ENCODE results near the gene STRIP1. TPM values are rescaled to one million over a fixed set of nuclear protein-coding genes. Genes with fewer than 3 reads are reported as not detected.

STRIP1 gene
- total RNA-seq, 1 donor: 51.4 TPM

DNA sequence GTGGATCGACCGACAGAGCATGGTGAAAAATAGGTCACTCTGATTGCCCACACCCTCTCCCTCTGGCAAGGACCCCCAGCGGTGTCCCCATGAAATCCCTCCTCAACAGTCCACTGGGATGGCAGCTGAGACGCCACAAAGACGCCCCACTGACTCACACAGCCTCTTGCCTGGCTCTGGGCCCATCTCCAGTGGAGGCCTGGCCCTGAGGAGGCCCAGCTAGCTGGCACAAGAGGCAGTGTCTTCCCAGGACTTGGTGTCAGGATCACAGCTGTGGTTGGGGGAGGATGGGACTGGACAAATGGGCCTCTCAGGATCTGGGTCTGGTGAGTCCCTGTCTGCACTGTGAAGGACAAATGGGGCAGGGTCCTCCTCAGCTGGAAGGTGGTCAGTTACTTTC is 31.4 kb downstream of the STRIP1 start:
- Histone ChIP-seq H3K27ac (ENCODE audit: low read depth, low read length) (no peak overlapping the region), H3K4me1 (ENCODE audit: insufficient read depth, low read length) (peaks cover 3% of the 10 kb centered on the region), H3K4me2 (ENCODE audit: insufficient read depth, low read length) (no peak overlapping the region), H3K4me3 (ENCODE audit: insufficient read depth, low read length) (no peak overlapping the region), H3K9me3 (ENCODE audit: low read depth, low read length) (no peaks in the 10 kb centered on the region), H3K27me3 (ENCODE audit: insufficient read depth, low read length) (peaks cover 40% of the 10 kb centered on the region), H3K36me3 (ENCODE audit: insufficient read depth, low read length) (no peaks in the 10 kb centered on the region), H2AFZ (ENCODE audit: low read length) (no peak overlapping the region), H3K79me2 (ENCODE audit: insufficient read depth, low read length) (no peaks in the 10 kb centered on the region), H4K20me1 (ENCODE audit: insufficient read depth, low read length) (peaks cover 9% of the 10 kb centered on the region)
- TF ChIP-seq, protein P1, sequence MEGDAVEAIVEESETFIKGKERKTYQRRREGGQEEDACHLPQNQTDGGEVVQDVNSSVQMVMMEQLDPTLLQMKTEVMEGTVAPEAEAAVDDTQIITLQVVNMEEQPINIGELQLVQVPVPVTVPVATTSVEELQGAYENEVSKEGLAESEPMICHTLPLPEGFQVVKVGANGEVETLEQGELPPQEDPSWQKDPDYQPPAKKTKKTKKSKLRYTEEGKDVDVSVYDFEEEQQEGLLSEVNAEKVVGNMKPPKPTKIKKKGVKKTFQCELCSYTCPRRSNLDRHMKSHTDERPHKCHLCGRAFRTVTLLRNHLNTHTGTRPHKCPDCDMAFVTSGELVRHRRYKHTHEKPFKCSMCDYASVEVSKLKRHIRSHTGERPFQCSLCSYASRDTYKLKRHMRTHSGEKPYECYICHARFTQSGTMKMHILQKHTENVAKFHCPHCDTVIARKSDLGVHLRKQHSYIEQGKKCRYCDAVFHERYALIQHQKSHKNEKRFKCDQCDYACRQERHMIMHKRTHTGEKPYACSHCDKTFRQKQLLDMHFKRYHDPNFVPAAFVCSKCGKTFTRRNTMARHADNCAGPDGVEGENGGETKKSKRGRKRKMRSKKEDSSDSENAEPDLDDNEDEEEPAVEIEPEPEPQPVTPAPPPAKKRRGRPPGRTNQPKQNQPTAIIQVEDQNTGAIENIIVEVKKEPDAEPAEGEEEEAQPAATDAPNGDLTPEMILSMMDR (IDR thresholded peaks at IDR 0.05; ENCODE audit: extremely low read depth, low read depth, low read length): no peak
- peak; percentile 95 for DNase-seq (ENCODE audit: insufficient read length, low spot score, missing footprints)

DNA sequence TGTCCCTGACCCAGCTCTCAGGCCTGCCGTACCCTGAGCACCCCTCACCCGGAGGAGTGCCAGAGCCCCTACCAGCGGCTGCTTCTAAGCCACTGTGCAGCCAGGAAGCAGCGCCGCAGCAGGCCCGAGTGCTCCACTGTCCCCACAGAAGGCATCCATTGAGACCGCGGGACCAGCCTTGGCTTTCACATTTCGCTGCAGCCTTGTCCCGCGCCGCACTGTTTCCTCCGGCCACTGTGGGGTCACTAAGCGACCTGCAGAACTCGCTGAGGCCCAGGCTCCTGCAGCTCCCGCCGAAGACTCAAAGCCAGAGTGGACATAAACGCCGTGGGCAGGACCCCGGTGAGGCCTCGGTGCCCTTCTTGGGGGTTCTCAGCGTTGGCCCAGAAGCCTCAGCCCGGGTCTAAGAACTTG is 33.1 kb downstream of the STRIP1 start:
- Histone ChIP-seq H3K36me3 (ENCODE audit: insufficient read depth, low read length) (no peaks in the 10 kb centered on the region), H3K27me3 (ENCODE audit: insufficient read depth, low read length) (peaks cover 55% of the 10 kb centered on the region), H3K4me2 (ENCODE audit: insufficient read depth, low read length) (no peak overlapping the region), H2AFZ (ENCODE audit: low read length) (no peak overlapping the region), H3K79me2 (ENCODE audit: insufficient read depth, low read length) (no peaks in the 10 kb centered on the region), H3K4me1 (ENCODE audit: insufficient read depth, low read length) (no peaks in the 10 kb centered on the region), H3K27ac (ENCODE audit: low read depth, low read length) (no peak overlapping the region), H3K4me3 (ENCODE audit: insufficient read depth, low read length) (no peak overlapping the region), H3K9me3 (ENCODE audit: low read depth, low read length) (no peaks in the 10 kb centered on the region), H4K20me1 (ENCODE audit: insufficient read depth, low read length) (peaks cover 4% of the 10 kb centered on the region)
- peak; percentile 87 for DNase-seq (ENCODE audit: insufficient read length, low spot score, missing footprints)
- TF ChIP-seq, protein P1 (IDR thresholded peaks at IDR 0.05; ENCODE audit: extremely low read depth, low read depth, low read length): no peak

DNA sequence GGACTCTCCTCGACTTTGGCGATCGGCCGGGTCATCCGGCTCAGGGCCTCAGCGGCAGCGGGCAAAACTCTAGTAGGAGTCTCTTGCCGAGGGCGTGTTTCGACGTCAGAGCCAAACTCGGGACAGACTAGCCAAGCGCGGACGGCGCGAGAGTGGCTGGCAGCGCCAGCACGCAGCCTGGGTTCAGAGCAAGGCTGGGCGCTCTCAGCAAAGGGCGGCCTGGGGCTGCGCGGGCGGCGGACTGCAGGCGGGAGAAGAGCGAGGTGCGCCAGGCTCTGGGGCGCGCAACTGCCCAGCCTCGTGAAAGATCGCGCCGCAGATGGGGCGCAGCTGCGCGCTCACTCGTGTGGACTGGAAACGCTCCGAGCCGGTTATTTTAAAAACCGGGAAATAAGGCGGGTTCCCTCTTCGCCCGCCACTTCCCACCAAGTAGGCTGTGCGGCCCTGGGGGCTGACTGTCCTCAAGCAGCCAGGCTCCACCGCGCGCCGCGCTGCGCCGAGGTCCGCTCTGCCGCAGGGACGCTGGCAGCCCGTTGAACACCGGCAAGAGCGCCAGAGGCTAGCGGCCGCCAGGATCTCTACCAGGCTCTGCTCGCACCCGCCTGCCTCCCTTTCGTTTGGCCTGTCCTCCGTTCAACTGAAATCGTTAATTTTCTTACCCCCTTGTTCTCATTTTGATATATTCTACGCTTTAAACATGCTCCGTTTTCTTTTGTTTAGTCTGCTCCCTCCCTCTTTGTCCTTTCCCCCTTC is 33.6 kb downstream of the STRIP1 start:
- H3K4me2 ChIP-seq (ENCODE audit: insufficient read depth, low read length): no peak overlapping the region
- peaks cover 61% of the 10 kb centered on the region for H3K27me3 ChIP-seq (ENCODE audit: insufficient read depth, low read length)

More for the DNA sequence above, 33.6 kb downstream of the STRIP1 start:
- Histone ChIP-seq H3K4me3 (ENCODE audit: insufficient read depth, low read length) (no peak overlapping the region), H3K27ac (ENCODE audit: low read depth, low read length) (no peak overlapping the region), H3K4me1 (ENCODE audit: insufficient read depth, low read length) (no peaks in the 10 kb centered on the region), H3K9me3 (ENCODE audit: low read depth, low read length) (no peaks in the 10 kb centered on the region), H3K79me2 (ENCODE audit: insufficient read depth, low read length) (no peaks in the 10 kb centered on the region), H2AFZ (ENCODE audit: low read length) (no peak overlapping the region), H3K36me3 (ENCODE audit: insufficient read depth, low read length) (no peaks in the 10 kb centered on the region), H4K20me1 (ENCODE audit: insufficient read depth, low read length) (peaks cover 4% of the 10 kb centered on the region)
- TF ChIP-seq, protein P1 (IDR thresholded peaks at IDR 0.05; ENCODE audit: extremely low read depth, low read depth, low read length): no peak
- DNase-seq (ENCODE audit: insufficient read length, low spot score, missing footprints): peak; percentile 73

Data from osteoblast (primary cell).